GM12891 (cell line): ENCODE data around the gene OPCML.

Experiments used
- DNase-seq: peaks from one replicate; pipeline ENCODE4 v3.0.0; 2011; ENCODE audit warnings: low spot score; ENCODE audit not compliant: insufficient read length
- FAIRE-seq: peaks from 2 replicates; lab custom pipeline; 2011; peaks lifted over from hg19 to GRCh38; lab: Jason Lieb, UNC
- PAX5 ChIP-seq: IDR thresholded peaks from 2 replicates; pipeline ENCODE4 v1.6.1; 2011; ENCODE audit warnings: low read length, moderate library complexity, mild to moderate bottlenecking; ENCODE audit not compliant: insufficient read depth, severe bottlenecking
- POLR2A ChIP-seq: IDR thresholded peaks from 2 replicates; pipeline ENCODE4 v1.6.1; 2011; ENCODE audit warnings: low read depth, low read length, control low read depth
- POLR2AphosphoS5 ChIP-seq: IDR thresholded peaks from 2 replicates; pipeline ENCODE4 v1.6.1; 2011; ENCODE audit warnings: low read depth, low read length, control low read depth
- POU2F2 ChIP-seq: IDR thresholded peaks from 2 replicates; pipeline ENCODE4 v1.6.1; 2011; ENCODE audit warnings: low read depth, mild to moderate bottlenecking, control low read depth, low read length, moderate library complexity
- SPI1 ChIP-seq: IDR thresholded peaks from 2 replicates; pipeline ENCODE4 v1.6.1; 2011; ENCODE audit warnings: low read depth, low read length, control low read depth
- TAF1 ChIP-seq: IDR thresholded peaks from 2 replicates; pipeline ENCODE4 v1.6.1; 2011; ENCODE audit warnings: low read depth, low read length, control low read depth

Gene OPCML

GRCh38 chr11:132904091-132904490, 628.2 kb downstream of the OPCML start:
- DNase-seq (no peak), FAIRE-seq (no peak)
- TF ChIP-seq POLR2AphosphoS5, result no peak
- TF ChIP-seq POU2F2, result no peak
- no peak for TF ChIP-seq TAF1
- no peak for TF ChIP-seq PAX5
- TF ChIP-seq POLR2A, result no peak
- TF ChIP-seq SPI1, result no peak

GRCh38 chr11:132901638-132902471, 630.4 kb downstream of the OPCML start:
- no peak for TF ChIP-seq PAX5
- no peak for TF ChIP-seq TAF1
- TF ChIP-seq POLR2A, result no peak
- no peak for TF ChIP-seq POLR2AphosphoS5
- TF ChIP-seq POU2F2, result no peak
- TF ChIP-seq SPI1, result no peak
- no peak for FAIRE-seq
- no peak for DNase-seq

- no peak for FAIRE-seq
- DNase-seq, result no peak
- TF ChIP-seq SPI1, result no peak
- no peak for TF ChIP-seq POLR2AphosphoS5
Measured at GRCh38 chr11:132898676-132899075, 633.6 kb downstream of the OPCML start.

DNA sequence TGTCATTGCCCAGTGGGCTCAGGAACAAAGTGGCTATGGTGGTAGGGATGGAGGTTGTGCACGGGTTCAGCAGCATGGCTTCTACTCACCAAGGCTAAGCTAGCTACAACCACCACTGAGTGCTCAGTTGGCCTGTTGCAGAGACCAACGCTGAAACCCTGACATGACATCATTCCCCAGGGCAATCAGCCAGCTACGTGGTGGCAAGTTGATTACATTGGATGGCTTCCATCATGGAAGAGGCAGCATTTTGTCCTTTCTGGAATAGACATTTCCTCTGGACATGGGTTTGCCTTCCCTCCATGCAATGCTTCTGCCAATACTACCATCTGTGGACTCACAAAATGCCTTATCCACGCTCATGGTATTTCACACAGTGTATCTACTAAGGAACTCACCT, 634.3 kb downstream of the OPCML start:
- DNase-seq (no peak), FAIRE-seq (no peak)
- TF ChIP-seq POLR2A (no peak), POLR2AphosphoS5 (no peak), PAX5 (no peak), POU2F2 (no peak), SPI1 (no peak), TAF1 (no peak)

- TF ChIP-seq SPI1 (no peak), POLR2A (no peak), PAX5 (no peak), TAF1 (no peak), POLR2AphosphoS5 (no peak), POU2F2 (no peak)
- no peak for DNase-seq
- no peak for FAIRE-seq
Measured at GRCh38 chr11:132895340-132895739, 637.0 kb downstream of the OPCML start.

DNA sequence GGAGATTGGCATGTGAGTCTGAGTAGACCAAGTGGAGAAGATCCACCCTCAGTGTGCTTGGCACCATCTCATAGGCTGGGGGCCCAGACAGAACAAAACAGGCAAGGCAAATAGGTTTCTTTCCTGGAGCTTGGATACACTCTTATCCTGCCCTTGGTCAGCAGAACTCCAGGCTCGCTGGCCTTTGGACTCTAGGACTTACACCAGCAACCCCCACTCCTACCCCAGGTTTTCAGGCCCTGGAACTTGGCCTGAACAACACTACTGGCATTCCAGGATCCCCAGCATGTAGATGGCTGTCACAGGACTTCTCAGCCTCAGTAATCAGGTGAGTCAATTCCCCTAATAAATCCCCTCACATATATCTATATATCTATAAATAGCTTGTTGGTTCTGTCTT, 637.7 kb downstream of the OPCML start:
- TF ChIP-seq PAX5 (no peak), SPI1 (no peak), POLR2AphosphoS5 (no peak), TAF1 (no peak), POU2F2 (no peak), POLR2A (no peak)
- DNase-seq, result no peak
- no peak for FAIRE-seq

DNA sequence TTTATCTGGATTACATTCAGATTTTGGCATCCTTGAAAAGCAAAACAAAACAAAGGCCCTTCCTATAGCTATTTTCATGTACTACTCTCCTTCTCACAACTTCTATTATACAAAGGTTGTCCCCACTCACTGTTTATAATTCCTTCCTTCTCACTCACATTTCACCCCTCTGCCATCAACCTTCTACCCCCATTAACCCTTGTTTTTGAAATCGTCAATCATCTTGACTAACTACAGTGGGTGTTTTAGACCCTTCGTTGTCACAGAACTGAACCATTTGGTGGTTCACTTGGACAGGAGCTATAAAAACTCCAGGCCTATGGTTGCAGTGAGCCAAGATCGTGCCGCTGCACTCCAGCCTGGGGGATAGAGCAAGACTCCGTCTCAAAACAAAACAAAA, 639.4 kb downstream of the OPCML start:
- TF ChIP-seq SPI1 (no peak), POU2F2 (no peak), TAF1 (no peak), POLR2AphosphoS5 (no peak), PAX5 (no peak), POLR2A (no peak)
- FAIRE-seq (no peak), DNase-seq (no peak)

- FAIRE-seq (no peak), DNase-seq (no peak)
Measured at GRCh38 chr11:132888226-132888625, 644.1 kb downstream of the OPCML start.

DNA sequence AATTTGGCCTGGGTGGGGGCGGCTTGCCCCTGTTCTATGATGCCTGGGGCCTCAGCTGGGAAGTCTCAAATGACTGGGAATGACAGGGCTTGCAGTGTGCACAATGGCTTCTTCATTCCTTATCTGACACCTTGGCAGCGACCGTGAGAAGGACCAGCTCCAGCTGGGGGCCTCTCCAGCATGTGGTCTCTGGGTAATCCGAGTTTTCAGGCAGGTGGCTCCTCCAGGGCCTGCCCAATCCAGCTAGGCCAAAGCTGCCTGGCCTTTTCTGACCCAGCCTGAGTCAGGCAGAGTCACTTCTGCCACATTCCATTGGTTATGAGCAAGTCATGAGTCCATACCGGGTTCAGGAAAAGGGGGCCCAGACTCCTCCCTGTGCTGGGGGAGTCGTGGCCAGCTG, 646.0 kb downstream of the OPCML start:
- no peak for FAIRE-seq
- DNase-seq, result no peak
- TF ChIP-seq POU2F2, result no peak
- TF ChIP-seq TAF1, result no peak
- TF ChIP-seq PAX5, result no peak
- TF ChIP-seq POLR2AphosphoS5, result no peak
- no peak for TF ChIP-seq POLR2A
- TF ChIP-seq SPI1, result no peak

More at GRCh38 chr11:132888226-132888625, 644.1 kb downstream of the OPCML start:
- TF ChIP-seq TAF1, result no peak
- TF ChIP-seq POLR2A, result no peak
- TF ChIP-seq POU2F2, result no peak
- no peak for TF ChIP-seq POLR2AphosphoS5
- no peak for TF ChIP-seq SPI1
- no peak for TF ChIP-seq PAX5

DNA sequence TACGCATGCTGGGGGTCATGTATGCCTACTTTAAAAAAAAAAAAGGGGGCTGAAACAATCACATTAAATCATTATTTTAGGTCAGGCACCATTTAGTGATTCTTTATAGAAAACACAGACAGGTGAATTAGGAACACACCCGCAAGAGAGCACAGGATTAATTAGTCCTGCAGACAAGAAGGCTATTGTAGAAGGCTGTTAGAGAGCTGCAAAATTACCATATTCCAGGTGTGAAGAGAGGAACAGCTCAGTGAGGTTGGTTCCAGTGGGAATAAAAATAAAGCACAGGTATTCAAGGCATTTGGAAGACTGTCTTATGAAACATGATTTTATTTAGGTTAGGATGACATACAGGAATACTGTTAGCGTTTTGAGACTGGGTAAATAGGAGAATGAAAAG, 649.1 kb downstream of the OPCML start:
- DNase-seq (no peak), FAIRE-seq (no peak)
- TF ChIP-seq POLR2AphosphoS5 (no peak), TAF1 (no peak), PAX5 (no peak), POLR2A (no peak), SPI1 (no peak), POU2F2 (no peak)
